ENCODE data around the gene MTPN. TPM values are rescaled to one million over a fixed set of nuclear protein-coding genes. Genes with fewer than 3 reads are reported as not detected.

Gene MTPN
- total RNA-seq, 1 experiment from 2014 or later = 166 TPM

DNA sequence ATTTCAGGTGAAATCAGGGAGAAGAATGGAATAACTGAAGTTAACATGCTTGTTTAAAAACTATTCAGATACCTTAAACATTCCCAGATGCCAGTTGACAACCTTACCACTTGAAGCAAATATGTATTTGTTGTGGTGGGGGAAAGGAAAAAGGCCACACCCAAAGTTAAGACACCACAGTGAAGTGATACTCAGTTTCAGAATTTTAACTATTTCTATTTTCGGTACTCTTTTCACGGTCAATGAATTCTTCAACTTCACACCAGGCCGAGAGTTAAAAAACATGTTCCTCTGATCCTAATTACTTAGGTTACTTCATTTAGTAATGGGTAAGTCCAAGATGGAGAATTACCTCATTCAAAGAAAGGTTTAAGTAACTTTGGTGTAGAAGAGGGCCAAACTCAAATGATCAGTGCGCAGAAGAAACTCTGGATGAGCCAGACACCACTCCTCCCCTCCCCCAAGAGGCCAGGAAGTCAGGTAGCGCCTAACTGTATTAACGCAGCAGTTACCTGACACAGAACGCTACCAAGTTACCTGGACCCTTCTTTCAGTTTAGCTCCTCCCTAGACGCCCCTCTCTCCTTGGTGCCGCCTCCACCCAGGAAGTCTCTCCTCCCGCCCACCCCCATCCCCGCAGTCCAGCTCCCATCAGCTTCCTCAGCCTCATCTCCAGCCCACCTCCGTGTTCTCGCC lies 700 bp downstream of the MTPN start:
- intact Hi-C loops (cut with micrococcal nuclease; ENCODE audit: unreplicated experiment) = no loop called here
- TF ChIP-seq EZH2 (IDR thresholded peaks at IDR 0.05; ENCODE audit: borderline replicate concordance, low read depth, low read length, poor library complexity, severe bottlenecking) (no peak), CTCF (conservative IDR thresholded peaks at IDR 0.05; ENCODE audit: low read depth, low read length) (no peak)
- H3K36me3 ChIP-seq (ENCODE audit: insufficient read depth, low read length, poor library complexity, severe bottlenecking) = peaks cover 5% of the 10 kb centered on the region
- ChIA-PET CTCF (interaction anchor here (0.6 kb wide), 1 partner anchor 120 kb away, joined by 3 read pairs; no protein-coding TSS in a partner anchor), POLR2A (ENCODE audit: low non-redundant PET) (no interaction called here)
- peaks cover 23% of the 10 kb centered on the region for H3K4me1 ChIP-seq (ENCODE audit: insufficient read depth, low read length, poor library complexity, severe bottlenecking)
- no peaks in the 10 kb centered on the region for H3K27me3 ChIP-seq (replicated peaks; ENCODE audit: insufficient read depth, low read depth, low read length, poor library complexity)
- H3K27ac ChIP-seq (ENCODE audit: low read depth, low read length, poor library complexity, severe bottlenecking) = peak overlapping the region; percentile 78
- peak overlapping the region; percentile 93 for H3K4me3 ChIP-seq (ENCODE audit: low read depth, low read length, poor library complexity, severe bottlenecking)
- no peak for DNase-seq (ENCODE audit: low spot score)
- no peaks in the 10 kb centered on the region for H3K9me3 ChIP-seq (ENCODE audit: low read depth, low read length, poor library complexity, severe bottlenecking)
- BruUV-seq (replicated peaks) = TSS peak; percentile 48

- ChIA-PET CTCF (no interaction called here), POLR2A (ENCODE audit: low non-redundant PET) (no interaction called here)
- Histone ChIP-seq H3K36me3 (ENCODE audit: insufficient read depth, low read length, poor library complexity, severe bottlenecking) (peaks cover 6% of the 10 kb centered on the region), H3K27ac (ENCODE audit: low read depth, low read length, poor library complexity, severe bottlenecking) (no peak overlapping the region), H3K4me1 (ENCODE audit: insufficient read depth, low read length, poor library complexity, severe bottlenecking) (peaks cover 16% of the 10 kb centered on the region), H3K9me3 (ENCODE audit: low read depth, low read length, poor library complexity, severe bottlenecking) (no peaks in the 10 kb centered on the region), H3K27me3 (replicated peaks; ENCODE audit: insufficient read depth, low read depth, low read length, poor library complexity) (no peaks in the 10 kb centered on the region), H3K4me3 (ENCODE audit: low read depth, low read length, poor library complexity, severe bottlenecking) (no peak overlapping the region)
- BruUV-seq (replicated peaks) = no TSS peak
- no peak for DNase-seq (ENCODE audit: low spot score)
- TF ChIP-seq CTCF (conservative IDR thresholded peaks at IDR 0.05; ENCODE audit: low read depth, low read length) (no peak), EZH2 (IDR thresholded peaks at IDR 0.05; ENCODE audit: borderline replicate concordance, low read depth, low read length, poor library complexity, severe bottlenecking) (no peak)
- intact Hi-C loops (cut with micrococcal nuclease; ENCODE audit: unreplicated experiment) = no loop called here
Observed at GRCh38 chr7:135975166-135975565, 2.0 kb downstream of the MTPN start.

- BruUV-seq (replicated peaks) = no TSS peak
- no peak for TF ChIP-seq CTCF (conservative IDR thresholded peaks at IDR 0.05; ENCODE audit: low read depth, low read length)
- TF ChIP-seq EZH2 (IDR thresholded peaks at IDR 0.05; ENCODE audit: borderline replicate concordance, low read depth, low read length, poor library complexity, severe bottlenecking) = no peak
- CTCF ChIA-PET = no interaction called here
- H3K4me3 ChIP-seq (ENCODE audit: low read depth, low read length, poor library complexity, severe bottlenecking) = no peak overlapping the region
- H3K9me3 ChIP-seq (ENCODE audit: low read depth, low read length, poor library complexity, severe bottlenecking) = no peaks in the 10 kb centered on the region
- POLR2A ChIA-PET (ENCODE audit: low non-redundant PET) = no interaction called here
- H3K4me1 ChIP-seq (ENCODE audit: insufficient read depth, low read length, poor library complexity, severe bottlenecking) = peaks cover 11% of the 10 kb centered on the region
- intact Hi-C loops (cut with micrococcal nuclease; ENCODE audit: unreplicated experiment) = no loop called here
- no peaks in the 10 kb centered on the region for H3K27me3 ChIP-seq (replicated peaks; ENCODE audit: insufficient read depth, low read depth, low read length, poor library complexity)
- H3K36me3 ChIP-seq (ENCODE audit: insufficient read depth, low read length, poor library complexity, severe bottlenecking) = peaks cover 11% of the 10 kb centered on the region
- DNase-seq (ENCODE audit: low spot score) = no peak
- H3K27ac ChIP-seq (ENCODE audit: low read depth, low read length, poor library complexity, severe bottlenecking) = no peak overlapping the region
Observed at GRCh38 chr7:135974667-135975066, 2.5 kb downstream of the MTPN start.

Measured in A673 (cell line).